GM23248 (cell line): Measurements from ENCODE around the gene NTRK2. TPM values are rescaled to one million over a fixed set of nuclear protein-coding genes. Genes with fewer than 3 reads are reported as not detected.

ENCODE experiments used
- DNase-seq: peaks from one replicate; pipeline ENCODE4 v3.0.0-alpha.2; 2015
- H2AFZ ChIP-seq: fragments of 200-600 bp; sonication (generic); 2 replicates; pipeline ENCODE4 v1.6.1; 2016; ENCODE audit warnings: antibody characterized with exemption
- H3F3A ChIP-seq: fragments of 200-600 bp; sonication (generic); 2 replicates; pipeline ENCODE4 v1.6.1; 2016; ENCODE audit warnings: mild to moderate bottlenecking, antibody characterized with exemption, mixed run types; ENCODE audit not compliant: insufficient read depth
- H3K27ac ChIP-seq: fragments of 200-600 bp; sonication (generic); 2 replicates; pipeline ENCODE4 v1.5.1; 2016; ENCODE audit warnings: mild to moderate bottlenecking
- H3K27me3 ChIP-seq: fragments of 200-600 bp; sonication (generic); replicated peaks from 2 replicates; pipeline ENCODE4 v1.6.1; 2016; ENCODE audit warnings: mild to moderate bottlenecking; ENCODE audit not compliant: insufficient read depth
- H3K36me3 ChIP-seq: fragments of 200-600 bp; sonication (generic); 2 replicates; pipeline ENCODE4 v1.6.1; 2016; ENCODE audit warnings: low read depth, mild to moderate bottlenecking
- H3K4me1 ChIP-seq: fragments of 200-600 bp; sonication (generic); 2 replicates; pipeline ENCODE4 v1.6.1; 2016; ENCODE audit warnings: mild to moderate bottlenecking; ENCODE audit not compliant: insufficient read depth
- H3K4me2 ChIP-seq: fragments of 200-600 bp; sonication (generic); one replicate; pipeline ENCODE4 v1.6.1; 2016; ENCODE audit warnings: mild to moderate bottlenecking; ENCODE audit not compliant: unreplicated experiment
- H3K4me3 ChIP-seq: fragments of 200-600 bp; sonication (generic); 2 replicates; pipeline ENCODE4 v1.5.1; 2016; ENCODE audit warnings: mild to moderate bottlenecking
- H3K79me2 ChIP-seq: fragments of 200-600 bp; sonication (generic); 2 replicates; pipeline ENCODE4 v1.6.1; 2016; ENCODE audit warnings: mild to moderate bottlenecking; ENCODE audit not compliant: insufficient read depth
- H3K9ac ChIP-seq: fragments of 200-600 bp; sonication (generic); 2 replicates; pipeline ENCODE4 v1.6.1; 2016; ENCODE audit warnings: mild to moderate bottlenecking
- H3K9me2 ChIP-seq: fragments of 200-600 bp; sonication (generic); 2 replicates; pipeline ENCODE4 v1.6.1; 2016; ENCODE audit warnings: mixed run types, mild to moderate bottlenecking, moderate library complexity; ENCODE audit not compliant: insufficient read depth
- H3K9me3 ChIP-seq: fragments of 200-600 bp; sonication (generic); one replicate; pipeline ENCODE4 v1.6.1; 2017; ENCODE audit warnings: low read depth
- H4K20me1 ChIP-seq: fragments of 200-600 bp; sonication (generic); 2 replicates; pipeline ENCODE4 v1.6.0; 2016; ENCODE audit not compliant: insufficient read depth
- EZH2 ChIP-seq: fragments of 200-600 bp; sonication (generic); IDR thresholded peaks from 2 replicates; pipeline ENCODE4 v1.6.1; 2018; ENCODE audit warnings: antibody characterized with exemption, mild to moderate bottlenecking; ENCODE audit not compliant: insufficient read depth, poor library complexity, severe bottlenecking
- EZH2phosphoT487 ChIP-seq: fragments of 200-600 bp; sonication (generic); IDR thresholded peaks from 2 replicates; pipeline ENCODE4 v1.6.1; 2018; ENCODE audit warnings: antibody characterized with exemption, moderate library complexity, mild to moderate bottlenecking, low read depth; ENCODE audit not compliant: insufficient read depth
- WGBS, 2 experiments: methylation state at CpG; one replicate each; pipeline ENCODE4 v1.1.6; 2015 to 2017; ENCODE audit warnings: low lambda C conversion rate in 2 of 2, low coverage in 1 of 2; ENCODE audit errors: missing lambda C conversion rate in 2 of 2; 5-methylcytosine and 5-hydroxymethylcytosine counted together
- in situ Hi-C: fragments of 300-500 bp; cut with MboI; formaldehyde crosslinking; loops from 2 replicates; pipeline ENCODE4 v1.15.0; 2020
- polyA plus RNA-seq: library from polyadenylated mRNA; unstranded; fragments of >200 nt; fragmentation: Nextera tagmentation; extraction: Ambion mirVana; gene quantifications from 2 replicates; pipeline ENCODE4 v1.2.1, GENCODE V29; 2016
- total RNA-seq: library from RNA; depleted of rRNA; stranded (reverse); fragments of >200 nt; shearing (Covaris generic); gene quantifications from 2 replicates; pipeline ENCODE4 v1.2.3, GENCODE V29; 2014

The NTRK2 gene
- total and polyA plus RNA-seq, 2 experiments from 2014 or later = not detected

- no peak overlapping the region for H3K9ac ChIP-seq
- in situ Hi-C loops = no loop called here
Observed at GRCh38 chr9:84947412-84947972, 278.0 kb downstream of the NTRK2 start.

DNA sequence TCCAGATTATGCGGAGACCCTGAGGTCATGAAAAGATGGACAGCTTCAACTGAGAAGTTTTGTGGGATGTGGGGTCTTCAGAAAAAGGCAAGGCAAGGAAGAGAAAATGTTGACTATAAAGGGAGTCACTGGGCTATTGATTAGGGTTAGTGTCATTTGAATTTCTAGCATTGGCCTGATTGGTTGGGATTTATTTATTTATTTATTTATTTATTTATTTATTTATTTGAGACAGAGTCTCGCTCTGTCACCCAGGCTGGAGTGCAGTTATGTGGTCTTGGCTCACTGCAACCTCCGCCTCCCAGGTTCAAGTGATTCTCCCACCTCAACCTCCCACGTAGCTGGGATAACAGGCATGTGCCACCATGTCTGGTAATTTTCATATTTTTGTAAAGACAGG lies 279.7 kb downstream of the NTRK2 start:
- H3K79me2 ChIP-seq = no peaks in the 10 kb centered on the region
- in situ Hi-C loops = no loop called here

More at GRCh38 chr9:84947412-84947972, 278.0 kb downstream of the NTRK2 start:
- Histone ChIP-seq H3K79me2 (no peaks in the 10 kb centered on the region), H3F3A (no peaks in the 10 kb centered on the region), H2AFZ (no peak overlapping the region), H3K36me3 (no peaks in the 10 kb centered on the region), H3K4me2 (no peak overlapping the region), H3K27me3 (0 out of 2 replicates have a peak, but pooled peaks cover 4% of the 10 kb centered on the region), H3K9me2 (no peaks in the 10 kb centered on the region), H4K20me1 (no peaks in the 10 kb centered on the region), H3K27ac (no peak overlapping the region), H3K4me3 (no peak overlapping the region), H3K4me1 (no peaks in the 10 kb centered on the region), H3K9me3 (no peaks in the 10 kb centered on the region)
- no peak for DNase-seq
- WGBS, 2 experiments = 55 to 61% methylated on average over 5 of the region's 5 CpGs
- TF ChIP-seq EZH2 (no peak), EZH2phosphoT487 (no peak)

DNA sequence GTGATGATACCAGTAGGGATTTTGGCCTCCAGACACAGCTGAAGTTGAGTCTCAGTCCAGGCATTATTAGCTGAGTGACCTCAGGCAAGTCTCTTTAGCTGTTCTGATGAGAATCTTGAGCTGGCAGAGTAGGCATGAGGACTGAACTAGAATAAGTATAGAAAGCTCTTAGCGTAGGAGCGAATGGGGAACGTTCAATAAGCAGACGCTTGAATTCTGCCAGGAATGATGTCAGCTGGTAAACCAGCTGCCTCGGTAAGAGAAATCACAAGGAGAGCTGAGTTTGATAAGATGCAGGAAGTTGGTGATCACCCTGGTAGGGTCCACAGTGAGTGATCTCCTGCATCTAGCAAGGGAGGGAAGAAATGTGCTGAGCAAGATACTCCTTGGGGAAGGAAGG lies 280.4 kb downstream of the NTRK2 start:
- Histone ChIP-seq H3F3A (no peaks in the 10 kb centered on the region), H3K4me1 (no peaks in the 10 kb centered on the region), H3K27me3 (peaks cover 5% of the 10 kb centered on the region; the same call in 1 of the 2 replicates), H3K4me2 (no peak overlapping the region), H3K9me2 (no peaks in the 10 kb centered on the region), H3K79me2 (no peaks in the 10 kb centered on the region), H4K20me1 (no peaks in the 10 kb centered on the region), H3K27ac (no peak overlapping the region), H3K9me3 (no peaks in the 10 kb centered on the region), H2AFZ (no peak overlapping the region), H3K4me3 (no peak overlapping the region), H3K36me3 (no peaks in the 10 kb centered on the region), H3K9ac (no peak overlapping the region)
- TF ChIP-seq EZH2 (no peak), EZH2phosphoT487 (no peak)
- in situ Hi-C loops = loop anchor here (25.0 kb wide), 1 partner anchor 538 kb away; no protein-coding TSS in a partner anchor
- no peak for DNase-seq
- 84 to 85% methylated on average over 5 of the region's 5 CpGs for WGBS, 2 experiments

More for the DNA sequence above, 279.7 kb downstream of the NTRK2 start:
- no peaks in the 10 kb centered on the region for H3K9me3 ChIP-seq
- no peaks in the 10 kb centered on the region for H3K4me1 ChIP-seq
- DNase-seq = no peak
- H3K27ac ChIP-seq = no peak overlapping the region
- H3K4me2 ChIP-seq = no peak overlapping the region
- TF ChIP-seq EZH2 (no peak), EZH2phosphoT487 (no peak)
- no peaks in the 10 kb centered on the region for H3K36me3 ChIP-seq
- no peaks in the 10 kb centered on the region for H3K9me2 ChIP-seq
- H3K27me3 ChIP-seq = peaks cover 5% of the 10 kb centered on the region; the same call in 1 of the 2 replicates
- no peak overlapping the region for H3K4me3 ChIP-seq
- H3F3A ChIP-seq = no peaks in the 10 kb centered on the region
- 66 to 82% methylated on average over 4 of the region's 4 CpGs for WGBS, 2 experiments
- no peak overlapping the region for H3K9ac ChIP-seq
- no peak overlapping the region for H2AFZ ChIP-seq
- H4K20me1 ChIP-seq = no peaks in the 10 kb centered on the region

GRCh38 chr9:84950879-84951811 lies 281.6 kb downstream of the NTRK2 start:
- WGBS, 2 experiments = 60 to 67% methylated on average over 9 of the region's 9 CpGs
- no peak overlapping the region for H3K27ac ChIP-seq
- H3K79me2 ChIP-seq = no peaks in the 10 kb centered on the region
- H3K4me2 ChIP-seq = no peak overlapping the region
- no peaks in the 10 kb centered on the region for H3F3A ChIP-seq
- H3K9me3 ChIP-seq = no peaks in the 10 kb centered on the region
- H2AFZ ChIP-seq = no peak overlapping the region
- H3K4me1 ChIP-seq = no peaks in the 10 kb centered on the region
- H4K20me1 ChIP-seq = no peaks in the 10 kb centered on the region
- DNase-seq = no peak
- in situ Hi-C loops = loop anchor here (25.0 kb wide), 1 partner anchor 539 kb away; no protein-coding TSS in a partner anchor
- no peak for TF ChIP-seq EZH2phosphoT487
- no peak for TF ChIP-seq EZH2
- H3K4me3 ChIP-seq = no peak overlapping the region
- peaks cover 5% of the 10 kb centered on the region; the same call in 1 of the 2 replicates for H3K27me3 ChIP-seq
- no peaks in the 10 kb centered on the region for H3K36me3 ChIP-seq
- H3K9me2 ChIP-seq = no peaks in the 10 kb centered on the region
- H3K9ac ChIP-seq = no peak overlapping the region
